SK-N-SH (cell line): ENCODE results near the gene LGR6. TPM values are rescaled to one million over a fixed set of nuclear protein-coding genes. Genes with fewer than 3 reads are reported as not detected.

ENCODE experiments used
- CTCF ChIA-PET: fragments of 300-600, 350-600 bp; formaldehyde crosslinking; extraction: SDS; loops from one replicate; lab custom pipeline; 2021; lab: Yijun Ruan, JAX
- POLR2A ChIA-PET: fragments of 350-600 bp; sonication (Branson Sonifier 250); formaldehyde crosslinking; extraction: SDS; loops from one replicate; lab custom pipeline; 2020; ENCODE audit warnings: antibody characterized with exemption, inconsistent platforms; lab: Yijun Ruan, JAX
- DNase-seq: peaks from one replicate; pipeline ENCODE4 v3.0.0; 2012
- H2AFZ ChIP-seq: fragments of 200-600 bp; sonication (generic); 2 replicates; pipeline ENCODE4 v1.8.1; 2016; ENCODE audit warnings: antibody characterized with exemption, mild to moderate bottlenecking, low read depth
- H3F3A ChIP-seq: fragments of 200-600 bp; sonication (generic); replicated peaks from 2 replicates; pipeline ENCODE3; 2016; ENCODE audit warnings: antibody characterized with exemption, mild to moderate bottlenecking; ENCODE audit not compliant: insufficient read depth
- H3K27ac ChIP-seq, 2 experiments: fragments of 200-500 bp in 1 of 2; fragments of 200-600 bp in 1 of 2; sonication (Bioruptor generic) in 1 of 2; sonication (generic), shearing (Covaris generic) in 1 of 2; 2 replicates each; pipeline versions ENCODE4 v1.5.1 to v1.6.1; 2014 to 2016; ENCODE audit warnings: low read depth in 2 of 2, inconsistent platforms in 1 of 2, low read length in 1 of 2, mild to moderate bottlenecking in 1 of 2, mixed read lengths in 1 of 2
- H3K27me3 ChIP-seq: fragments of 200-600 bp; sonication (generic), shearing (Covaris generic); 2 replicates; pipeline ENCODE4 v1.6.1; 2016; ENCODE audit warnings: mixed run types; ENCODE audit not compliant: insufficient read depth
- H3K36me3 ChIP-seq, 2 experiments: fragments of 200-500 bp in 1 of 2; fragments of 200-600 bp in 1 of 2; sonication (Bioruptor generic) in 1 of 2; sonication (generic) in 1 of 2; replicated peaks in 1 of 2; 2 replicates each; pipeline versions ENCODE3 to v1.5.1; 2014 to 2016; ENCODE audit warnings: low read length in 1 of 2, mild to moderate bottlenecking in 1 of 2; ENCODE audit not compliant: insufficient read depth in 2 of 2, control insufficient read depth in 1 of 2
- H3K4me1 ChIP-seq, 2 experiments: fragments of 200-500 bp in 1 of 2; fragments of 200-600 bp in 1 of 2; sonication (Bioruptor generic) in 1 of 2; sonication (generic), shearing (Covaris generic) in 1 of 2; 2 replicates each; pipeline versions ENCODE4 v1.5.1 to v1.6.1; 2014 to 2016; ENCODE audit warnings: low read depth in 1 of 2, low read length in 1 of 2, mixed run types in 1 of 2; ENCODE audit not compliant: insufficient read depth in 2 of 2, control insufficient read depth in 1 of 2
- H3K4me2 ChIP-seq: fragments of 200-600 bp; sonication (generic), shearing (Covaris generic); 2 replicates; pipeline ENCODE4 v1.6.1; 2017; ENCODE audit warnings: mixed run types
- H3K4me3 ChIP-seq, 2 experiments: fragments of 200-500 bp in 1 of 2; fragments of 200-600 bp in 1 of 2; sonication (Bioruptor generic) in 1 of 2; sonication (generic), shearing (Covaris generic) in 1 of 2; 2 replicates each; pipeline versions ENCODE4 v1.5.1 to v1.8.1; 2014 to 2016; ENCODE audit warnings: low read depth in 2 of 2, inconsistent platforms in 1 of 2, low read length in 1 of 2, mild to moderate bottlenecking in 1 of 2, mixed read lengths in 1 of 2, moderate library complexity in 1 of 2
- H3K79me2 ChIP-seq: fragments of 200-600 bp; sonication (generic); 2 replicates; pipeline ENCODE4 v1.8.1; 2017; ENCODE audit warnings: mild to moderate bottlenecking; ENCODE audit not compliant: insufficient read depth
- H3K9ac ChIP-seq: fragments of 200-600 bp; sonication (generic); 2 replicates; pipeline ENCODE4 v1.6.1; 2017; ENCODE audit warnings: mixed run types
- H3K9me2 ChIP-seq: fragments of 200-600 bp; sonication (generic); 2 replicates; pipeline ENCODE4 v1.6.1; 2017; ENCODE audit warnings: mixed run types
- H3K9me3 ChIP-seq: fragments of 200-600 bp; sonication (generic); 2 replicates; pipeline ENCODE4 v1.6.1; 2017; ENCODE audit warnings: mixed run types, mild to moderate bottlenecking, moderate library complexity
- H4K20me1 ChIP-seq: fragments of 200-600 bp; sonication (generic); 2 replicates; pipeline ENCODE4 v1.6.1; 2017; ENCODE audit warnings: mild to moderate bottlenecking, mixed run types; ENCODE audit not compliant: insufficient read depth
- CHD2 ChIP-seq: fragments of 150-350 bp; IDR thresholded peaks from 2 replicates; pipeline ENCODE4 v1.6.1; 2018; ENCODE audit warnings: low read length; ENCODE audit not compliant: partially characterized antibody
- ELF1 ChIP-seq: IDR thresholded peaks from 2 replicates; pipeline ENCODE4 v1.4.0; 2012
- FOSL2 ChIP-seq: IDR thresholded peaks from 2 replicates; pipeline ENCODE4 v1.4.0; 2012; ENCODE audit warnings: low read depth, mild to moderate bottlenecking, moderate library complexity, borderline replicate concordance
- FOXJ3 ChIP-seq: sonication (generic); formaldehyde crosslinking; IDR thresholded peaks from 2 replicates; pipeline ENCODE4 v1.5.1; 2020; ENCODE audit warnings: mild to moderate bottlenecking, missing genetic modification reagents
- FOXM1 ChIP-seq: IDR thresholded peaks from 2 replicates; pipeline ENCODE4 v1.4.0; 2012; ENCODE audit warnings: low read depth, mild to moderate bottlenecking
- GABPA ChIP-seq: IDR thresholded peaks from 2 replicates; pipeline ENCODE4 v1.4.0; 2012; ENCODE audit warnings: low read depth, mild to moderate bottlenecking
- GATA2 ChIP-seq: sonication (generic); formaldehyde crosslinking; IDR thresholded peaks from 2 replicates; pipeline ENCODE4 v1.5.0; 2020; ENCODE audit warnings: mild to moderate bottlenecking, missing genetic modification reagents
- MEF2A ChIP-seq: IDR thresholded peaks from 2 replicates; pipeline ENCODE4 v1.4.0; 2012; ENCODE audit warnings: low read depth, borderline replicate concordance
- MXI1 ChIP-seq: IDR thresholded peaks from 2 replicates; pipeline ENCODE4 v1.6.1; 2012; ENCODE audit warnings: mild to moderate bottlenecking, low read depth, low read length, improper control_type of control experiment
- NFIC ChIP-seq: IDR thresholded peaks from 2 replicates; pipeline ENCODE4 v1.4.0; 2012; ENCODE audit warnings: borderline replicate concordance
- RAD21 ChIP-seq: IDR thresholded peaks from 2 replicates; pipeline ENCODE4 v1.6.1; 2012; ENCODE audit warnings: mild to moderate bottlenecking, low read length
- RCOR1 ChIP-seq: fragments of 150-350 bp; IDR thresholded peaks from 2 replicates; pipeline ENCODE4 v1.6.1; 2017; ENCODE audit warnings: antibody characterized with exemption, low read length
- RXRA ChIP-seq: IDR thresholded peaks from 2 replicates; pipeline ENCODE4 v1.4.0; 2012; ENCODE audit warnings: low read depth, mild to moderate bottlenecking, borderline replicate concordance
- TAF1 ChIP-seq: IDR thresholded peaks from 2 replicates; pipeline ENCODE4 v1.6.1; 2012; ENCODE audit warnings: low read depth, mild to moderate bottlenecking, low read length, moderate library complexity, borderline replicate concordance
- TEAD4 ChIP-seq: IDR thresholded peaks from 2 replicates; pipeline ENCODE4 v1.4.0; 2012; ENCODE audit warnings: mild to moderate bottlenecking, borderline replicate concordance; ENCODE audit not compliant: insufficient read depth
- YY1 ChIP-seq: IDR thresholded peaks from 2 replicates; pipeline ENCODE4 v1.4.0; 2012; ENCODE audit warnings: low read depth, mild to moderate bottlenecking
- WGBS: methylation state at CpG from one replicate; pipeline ENCODE4 v1.1.6; 2017; ENCODE audit warnings: low lambda C conversion rate; 5-methylcytosine and 5-hydroxymethylcytosine counted together
- polyA plus RNA-seq, 3 experiments: library from polyadenylated mRNA; depleted of rRNA; stranded (reverse); fragments of >200 nt; gene quantifications; 2 replicates each; pipeline ENCODE4 v1.2.3, GENCODE V29; 2012
- TF ChIP-seq, protein P1 (sequence below): fragments of 150-350 bp; IDR thresholded peaks from 2 replicates; pipeline ENCODE4 v1.6.1; 2016; ENCODE audit warnings: mild to moderate bottlenecking, low read depth, low read length
- TF ChIP-seq, protein P2 (sequence below): IDR thresholded peaks from 2 replicates; pipeline ENCODE4 v1.4.0; 2012; ENCODE audit warnings: low read depth, borderline replicate concordance
- TF ChIP-seq, protein P3 (sequence below): IDR thresholded peaks from 2 replicates; pipeline ENCODE4; 2012
- TF ChIP-seq, protein P4 (sequence below): IDR thresholded peaks from 2 replicates; pipeline ENCODE4 v1.4.0; 2012; ENCODE audit warnings: low read depth, borderline replicate concordance
- TF ChIP-seq, protein P5 (sequence below): fragments of 150-350 bp; IDR thresholded peaks from 2 replicates; pipeline ENCODE4 v1.6.1; 2017; ENCODE audit warnings: antibody characterized with exemption, low read length, low read depth, borderline replicate concordance

LGR6 gene
- polyA plus RNA-seq, 1 of the 3 experiments (the other 2 are of a cell fraction), result 0.03 TPM

DNA sequence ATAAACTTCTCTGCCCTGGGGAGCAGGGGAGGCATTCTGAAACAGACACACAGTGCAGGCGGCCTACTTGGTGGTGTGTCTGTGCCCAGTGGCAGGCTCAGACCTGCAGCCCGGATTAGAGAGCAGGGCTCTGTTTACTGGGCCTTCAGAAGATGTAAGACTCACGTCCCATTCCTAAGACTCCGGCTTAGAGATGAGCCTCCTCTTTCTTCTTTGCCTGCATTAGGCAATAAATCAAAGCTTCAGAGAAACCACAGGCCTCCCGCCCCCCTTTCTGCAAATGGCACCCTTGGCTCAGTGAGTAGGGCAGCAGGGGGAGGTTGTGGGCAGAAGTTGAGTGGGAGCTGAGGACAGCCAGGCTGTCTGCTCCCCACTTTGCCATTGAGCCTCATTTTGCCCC, 35.8 kb downstream of the LGR6 start:
- no peaks in the 10 kb centered on the region for H4K20me1 ChIP-seq
- TF ChIP-seq RCOR1 (no peak), RAD21 (no peak), FOXJ3 (CRISPR knock-in tag) (no peak), FOSL2 (no peak), MEF2A (no peak), GABPA (no peak), FOXM1 (no peak), GATA2 (no peak)
- TF ChIP-seq, protein P1, sequence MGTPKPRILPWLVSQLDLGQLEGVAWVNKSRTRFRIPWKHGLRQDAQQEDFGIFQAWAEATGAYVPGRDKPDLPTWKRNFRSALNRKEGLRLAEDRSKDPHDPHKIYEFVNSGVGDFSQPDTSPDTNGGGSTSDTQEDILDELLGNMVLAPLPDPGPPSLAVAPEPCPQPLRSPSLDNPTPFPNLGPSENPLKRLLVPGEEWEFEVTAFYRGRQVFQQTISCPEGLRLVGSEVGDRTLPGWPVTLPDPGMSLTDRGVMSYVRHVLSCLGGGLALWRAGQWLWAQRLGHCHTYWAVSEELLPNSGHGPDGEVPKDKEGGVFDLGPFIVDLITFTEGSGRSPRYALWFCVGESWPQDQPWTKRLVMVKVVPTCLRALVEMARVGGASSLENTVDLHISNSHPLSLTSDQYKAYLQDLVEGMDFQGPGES, result no peak
- TF ChIP-seq, protein P2, sequence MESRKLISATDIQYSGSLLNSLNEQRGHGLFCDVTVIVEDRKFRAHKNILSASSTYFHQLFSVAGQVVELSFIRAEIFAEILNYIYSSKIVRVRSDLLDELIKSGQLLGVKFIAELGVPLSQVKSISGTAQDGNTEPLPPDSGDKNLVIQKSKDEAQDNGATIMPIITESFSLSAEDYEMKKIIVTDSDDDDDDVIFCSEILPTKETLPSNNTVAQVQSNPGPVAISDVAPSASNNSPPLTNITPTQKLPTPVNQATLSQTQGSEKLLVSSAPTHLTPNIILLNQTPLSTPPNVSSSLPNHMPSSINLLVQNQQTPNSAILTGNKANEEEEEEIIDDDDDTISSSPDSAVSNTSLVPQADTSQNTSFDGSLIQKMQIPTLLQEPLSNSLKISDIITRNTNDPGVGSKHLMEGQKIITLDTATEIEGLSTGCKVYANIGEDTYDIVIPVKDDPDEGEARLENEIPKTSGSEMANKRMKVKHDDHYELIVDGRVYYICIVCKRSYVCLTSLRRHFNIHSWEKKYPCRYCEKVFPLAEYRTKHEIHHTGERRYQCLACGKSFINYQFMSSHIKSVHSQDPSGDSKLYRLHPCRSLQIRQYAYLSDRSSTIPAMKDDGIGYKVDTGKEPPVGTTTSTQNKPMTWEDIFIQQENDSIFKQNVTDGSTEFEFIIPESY, result no peak
- H2AFZ ChIP-seq, result no peak overlapping the region
- WGBS, result 69% methylated on average over 5 of the region's 5 CpGs
- DNase-seq, result no peak
- POLR2A ChIA-PET, result interaction anchor here (1.7 kb wide), 1 partner anchor 14 kb away, joined by 3 read pairs; no protein-coding TSS in a partner anchor
- CTCF ChIA-PET, result interaction anchor here (0.7 to 2.1 kb wide), 2 partner anchors 86 to 94 kb away, joined by 4 to 9 read pairs; no protein-coding TSS in a partner anchor
- H3K4me3 ChIP-seq, result no peak overlapping the region
- H3K27me3 ChIP-seq, result peaks cover 13% of the 10 kb centered on the region
- H3K9me2 ChIP-seq, result no peaks in the 10 kb centered on the region
- no peak overlapping the region for H3K9ac ChIP-seq
- no peak overlapping the region for H3K4me2 ChIP-seq
- H3K9me3 ChIP-seq, result no peaks in the 10 kb centered on the region
- no peaks in the 10 kb centered on the region for H3K4me1 ChIP-seq
- H3K27ac ChIP-seq, result no peak overlapping the region
- H3K79me2 ChIP-seq, result no peaks in the 10 kb centered on the region
- no peaks in the 10 kb centered on the region for H3F3A ChIP-seq
- H3K36me3 ChIP-seq, result no peaks in the 10 kb centered on the region

DNA sequence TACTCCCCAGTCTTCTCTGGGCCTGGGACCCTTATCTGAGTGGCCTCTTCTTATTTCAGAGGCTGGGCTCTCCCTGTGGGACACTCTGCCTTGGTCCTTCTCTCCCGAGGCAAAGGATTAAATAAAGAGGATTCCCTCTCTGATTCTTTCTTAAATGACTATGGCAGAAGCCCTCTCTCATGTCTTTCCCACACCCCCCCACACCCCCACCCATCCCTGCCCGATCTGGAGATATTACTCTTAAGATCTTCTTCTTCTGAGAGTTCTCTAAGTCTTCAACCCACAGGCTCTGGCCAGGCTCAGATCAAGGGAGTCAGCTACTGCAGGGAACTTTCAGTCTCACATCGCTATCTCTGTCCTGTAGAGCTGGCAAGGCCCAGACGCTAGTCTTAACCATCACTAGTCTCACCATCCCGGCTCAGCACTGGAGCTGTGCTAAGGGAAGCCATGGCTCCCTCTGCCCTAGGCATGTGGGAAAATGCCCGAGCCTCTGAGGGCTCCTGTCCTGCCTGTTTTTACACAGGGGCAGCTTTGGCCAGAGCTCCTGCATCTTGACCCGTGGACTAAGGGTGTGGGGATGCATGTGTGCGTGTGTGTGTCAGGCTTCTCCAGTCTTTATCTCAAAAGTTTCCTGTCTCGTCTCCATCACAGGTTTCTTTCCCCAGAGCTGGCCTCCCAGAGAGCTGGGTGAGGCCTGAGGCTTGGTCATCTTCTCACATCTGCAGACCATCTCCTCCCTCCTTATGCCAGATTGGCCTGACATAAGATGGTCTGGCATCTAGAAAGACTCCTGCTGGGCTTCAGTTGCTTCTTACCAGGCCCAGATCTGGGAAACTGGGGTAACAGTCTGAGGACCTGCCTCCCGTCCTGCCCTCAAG, 36.7 kb downstream of the LGR6 start:
- Histone ChIP-seq H3K27me3 (peaks cover 6% of the 10 kb centered on the region), H3K4me3 (no peak overlapping the region), H3K79me2 (no peaks in the 10 kb centered on the region), H3K9me3 (no peaks in the 10 kb centered on the region), H3K27ac (no peak overlapping the region), H3K36me3 (no peaks in the 10 kb centered on the region), H3K4me2 (no peak overlapping the region), H3K9ac (no peak overlapping the region), H3K9me2 (no peaks in the 10 kb centered on the region), H4K20me1 (no peaks in the 10 kb centered on the region), H3F3A (no peaks in the 10 kb centered on the region), H2AFZ (no peak overlapping the region), H3K4me1 (no peaks in the 10 kb centered on the region; a peak in 1 of 4 replicates)
- CTCF ChIA-PET, result interaction anchor here (0.7 to 2.1 kb wide), 6 partner anchors 16 to 93 kb away, joined by 3 to 9 read pairs (median 4); no protein-coding TSS in a partner anchor
- 71% methylated on average over 7 of the region's 10 CpGs for WGBS
- no peak for DNase-seq
- POLR2A ChIA-PET, result interaction anchor here (1.7 kb wide), 1 partner anchor 15 kb away, joined by 3 read pairs; no protein-coding TSS in a partner anchor
- TF ChIP-seq, protein P3, sequence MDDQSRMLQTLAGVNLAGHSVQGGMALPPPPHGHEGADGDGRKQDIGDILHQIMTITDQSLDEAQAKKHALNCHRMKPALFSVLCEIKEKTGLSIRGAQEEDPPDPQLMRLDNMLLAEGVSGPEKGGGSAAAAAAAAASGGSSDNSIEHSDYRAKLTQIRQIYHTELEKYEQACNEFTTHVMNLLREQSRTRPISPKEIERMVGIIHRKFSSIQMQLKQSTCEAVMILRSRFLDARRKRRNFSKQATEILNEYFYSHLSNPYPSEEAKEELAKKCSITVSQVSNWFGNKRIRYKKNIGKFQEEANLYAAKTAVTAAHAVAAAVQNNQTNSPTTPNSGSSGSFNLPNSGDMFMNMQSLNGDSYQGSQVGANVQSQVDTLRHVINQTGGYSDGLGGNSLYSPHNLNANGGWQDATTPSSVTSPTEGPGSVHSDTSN, result no peak
- no peak for TF ChIP-seq TEAD4
- TF ChIP-seq ELF1, result no peak
- TF ChIP-seq YY1, result no peak
- TF ChIP-seq MXI1, result no peak
- TF ChIP-seq, protein P4, sequence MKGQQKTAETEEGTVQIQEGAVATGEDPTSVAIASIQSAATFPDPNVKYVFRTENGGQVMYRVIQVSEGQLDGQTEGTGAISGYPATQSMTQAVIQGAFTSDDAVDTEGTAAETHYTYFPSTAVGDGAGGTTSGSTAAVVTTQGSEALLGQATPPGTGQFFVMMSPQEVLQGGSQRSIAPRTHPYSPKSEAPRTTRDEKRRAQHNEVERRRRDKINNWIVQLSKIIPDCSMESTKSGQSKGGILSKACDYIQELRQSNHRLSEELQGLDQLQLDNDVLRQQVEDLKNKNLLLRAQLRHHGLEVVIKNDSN, result no peak
- TF ChIP-seq, protein P5, sequence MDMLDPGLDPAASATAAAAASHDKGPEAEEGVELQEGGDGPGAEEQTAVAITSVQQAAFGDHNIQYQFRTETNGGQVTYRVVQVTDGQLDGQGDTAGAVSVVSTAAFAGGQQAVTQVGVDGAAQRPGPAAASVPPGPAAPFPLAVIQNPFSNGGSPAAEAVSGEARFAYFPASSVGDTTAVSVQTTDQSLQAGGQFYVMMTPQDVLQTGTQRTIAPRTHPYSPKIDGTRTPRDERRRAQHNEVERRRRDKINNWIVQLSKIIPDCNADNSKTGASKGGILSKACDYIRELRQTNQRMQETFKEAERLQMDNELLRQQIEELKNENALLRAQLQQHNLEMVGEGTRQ, result no peak
- no peak for TF ChIP-seq TAF1
- no peak for TF ChIP-seq RXRA
- TF ChIP-seq GABPA, result no peak
- no peak for TF ChIP-seq RAD21
- TF ChIP-seq CHD2, result no peak
- no peak for TF ChIP-seq GATA2
- TF ChIP-seq NFIC, result no peak
- TF ChIP-seq RCOR1, result no peak
